Hepatocyte (in vitro differentiated cells): ENCODE data around the gene PVR. TPM values are rescaled to one million over a fixed set of nuclear protein-coding genes. Genes with fewer than 3 reads are reported as not detected.

Experiments used
- DNase-seq: peaks from one replicate; pipeline ENCODE4 v3.0.0-alpha.2; 2016; ENCODE audit warnings: low spot score
- H2AFZ ChIP-seq: fragments of 200-600 bp; sonication (generic); 2 replicates; pipeline ENCODE4 v1.6.0; 2016; ENCODE audit warnings: antibody characterized with exemption, mild to moderate bottlenecking
- H3K27ac ChIP-seq: fragments of 200-600 bp; sonication (generic); 2 replicates; pipeline ENCODE4 v1.5.1; 2016; ENCODE audit warnings: mild to moderate bottlenecking
- H3K27me3 ChIP-seq: fragments of 200-600 bp; sonication (generic); 2 replicates; pipeline ENCODE4 v1.6.1; 2016
- H3K36me3 ChIP-seq: fragments of 200-600 bp; sonication (generic); replicated peaks from 2 replicates; pipeline ENCODE4 v1.5.1; 2016; ENCODE audit warnings: low read depth; ENCODE audit not compliant: insufficient read depth
- H3K4me1 ChIP-seq: fragments of 200-600 bp; sonication (generic); 2 replicates; pipeline ENCODE4 v1.5.1; 2016; ENCODE audit warnings: mild to moderate bottlenecking, moderate library complexity; ENCODE audit not compliant: insufficient read depth
- H3K4me2 ChIP-seq: fragments of 200-600 bp; sonication (generic); 2 replicates; pipeline ENCODE4 v1.6.0; 2016
- H3K4me3 ChIP-seq: fragments of 200-600 bp; sonication (generic); 2 replicates; pipeline ENCODE4 v1.5.1; 2016; ENCODE audit warnings: mild to moderate bottlenecking
- H3K79me2 ChIP-seq: fragments of 200-600 bp; sonication (generic); 2 replicates; pipeline ENCODE4 v1.6.0; 2017; ENCODE audit warnings: mild to moderate bottlenecking
- H3K9me2 ChIP-seq: fragments of 200-600 bp; sonication (generic); replicated peaks from 2 replicates; pipeline ENCODE4 v1.6.0; 2017; ENCODE audit warnings: mild to moderate bottlenecking; ENCODE audit not compliant: insufficient read depth
- H3K9me3 ChIP-seq: fragments of 200-600 bp; sonication (generic); 2 replicates; pipeline ENCODE4 v1.5.1; 2016; ENCODE audit warnings: low read depth, mild to moderate bottlenecking
- H4K20me1 ChIP-seq: fragments of 200-600 bp; sonication (generic); 2 replicates; pipeline ENCODE4 v1.6.0; 2016; ENCODE audit warnings: mild to moderate bottlenecking; ENCODE audit not compliant: insufficient read depth, poor library complexity, severe bottlenecking
- CTCF ChIP-seq: fragments of 200-600 bp; sonication (generic); IDR thresholded peaks from 2 replicates; pipeline ENCODE4 v1.5.1; 2016; ENCODE audit warnings: antibody characterized with exemption, mild to moderate bottlenecking; ENCODE audit not compliant: poor library complexity
- EZH2 ChIP-seq: fragments of 200-600 bp; sonication (generic); IDR thresholded peaks from 2 replicates; pipeline ENCODE4 v1.6.1; 2016; ENCODE audit warnings: antibody characterized with exemption, mild to moderate bottlenecking, borderline replicate concordance
- EZH2phosphoT487 ChIP-seq: fragments of 200-600 bp; sonication (generic); IDR thresholded peaks from one replicate; pipeline ENCODE4 v1.6.1; 2018; ENCODE audit warnings: antibody characterized with exemption, mild to moderate bottlenecking, low read depth, moderate library complexity; ENCODE audit not compliant: unreplicated experiment, severe bottlenecking
- WGBS: methylation state at CpG from one replicate; pipeline ENCODE4 v1.1.6; 2016; ENCODE audit warnings: low lambda C conversion rate; ENCODE audit errors: missing lambda C conversion rate; 5-methylcytosine and 5-hydroxymethylcytosine counted together
- polyA plus RNA-seq: library from polyadenylated mRNA; unstranded; fragments of >200 nt; fragmentation: Nextera tagmentation; extraction: Ambion mirVana; gene quantifications from 2 replicates; pipeline ENCODE4 v1.2.1, GENCODE V29; 2016
- total RNA-seq: library from RNA; depleted of rRNA; stranded (reverse); fragments of >200 nt; gene quantifications from 2 replicates; pipeline ENCODE4 v1.2.3, GENCODE V29; 2014

Gene PVR
- total and polyA plus RNA-seq, 2 experiments from 2014 or later = 85.6 to 123 TPM

GRCh38 chr19:44663996-44664395 lies 20.3 kb downstream of the PVR start:
- no peak overlapping the region for H3K4me3 ChIP-seq
- no peaks in the 10 kb centered on the region for H3K9me2 ChIP-seq
- no peak for TF ChIP-seq CTCF
- TF ChIP-seq EZH2phosphoT487 = no peak
- TF ChIP-seq EZH2 = no peak
- H3K27ac ChIP-seq = no peak overlapping the region
- no peaks in the 10 kb centered on the region for H3K4me1 ChIP-seq
- no peak for DNase-seq
- no peaks in the 10 kb centered on the region for H3K79me2 ChIP-seq
- WGBS = 97% methylated on average over 5 of the region's 5 CpGs
- no peak overlapping the region for H3K4me2 ChIP-seq
- no peaks in the 10 kb centered on the region for H3K36me3 ChIP-seq
- no peaks in the 10 kb centered on the region for H4K20me1 ChIP-seq
- no peaks in the 10 kb centered on the region for H3K27me3 ChIP-seq
- no peaks in the 10 kb centered on the region for H3K9me3 ChIP-seq
- H2AFZ ChIP-seq = no peak overlapping the region

- H3K27ac ChIP-seq = no peak overlapping the region
- no peaks in the 10 kb centered on the region for H3K79me2 ChIP-seq
- no peaks in the 10 kb centered on the region for H3K36me3 ChIP-seq
- TF ChIP-seq EZH2 (no peak), EZH2phosphoT487 (no peak), CTCF (no peak)
- WGBS = 87% methylated on average over 10 of the region's 10 CpGs
- no peaks in the 10 kb centered on the region for H3K4me1 ChIP-seq
- no peaks in the 10 kb centered on the region for H3K9me3 ChIP-seq
- H4K20me1 ChIP-seq = no peaks in the 10 kb centered on the region
- no peaks in the 10 kb centered on the region for H3K27me3 ChIP-seq
- no peaks in the 10 kb centered on the region for H3K9me2 ChIP-seq
- H2AFZ ChIP-seq = no peak overlapping the region
- H3K4me3 ChIP-seq = no peak overlapping the region
- DNase-seq = no peak
- H3K4me2 ChIP-seq = no peak overlapping the region
Observed at GRCh38 chr19:44664976-44665375, 21.3 kb downstream of the PVR start.

GRCh38 chr19:44666852-44667556 lies 23.3 kb downstream of the PVR start:
- no peaks in the 10 kb centered on the region for H3K4me1 ChIP-seq
- TF ChIP-seq EZH2 = no peak
- TF ChIP-seq CTCF = no peak
- H3K79me2 ChIP-seq = no peaks in the 10 kb centered on the region
- H3K4me2 ChIP-seq = no peak overlapping the region
- no peaks in the 10 kb centered on the region for H3K9me2 ChIP-seq
- no peak overlapping the region for H3K4me3 ChIP-seq
- no peaks in the 10 kb centered on the region for H3K36me3 ChIP-seq
- no peaks in the 10 kb centered on the region for H3K27me3 ChIP-seq
- H2AFZ ChIP-seq = no peak overlapping the region
- no peak overlapping the region for H3K27ac ChIP-seq
- no peaks in the 10 kb centered on the region for H3K9me3 ChIP-seq
- no peaks in the 10 kb centered on the region for H4K20me1 ChIP-seq
- DNase-seq = no peak
- 83% methylated on average over 7 of the region's 7 CpGs for WGBS
